ENCODE results near the gene TXNRD1.
A peak's percentile ranks its signal among the peaks of the same experiment; 100 is the strongest.
"Not testable (repeated sequence)": the region's sequence is repeated elsewhere in the genome, so short reads cannot be mapped to it uniquely, and the experiment has no call there.

Gene TXNRD1

GRCh38 chr12:104197264-104197663 lies 18.3 kb upstream of the TXNRD1 start:
- DNase-seq = no peak

GRCh38 chr12:104199964-104200363 lies 15.6 kb upstream of the TXNRD1 start:
- DNase-seq = no peak

- peak; percentile 74 for DNase-seq
Observed at GRCh38 chr12:104201238-104202001, 14.2 kb upstream of the TXNRD1 start.

GRCh38 chr12:104204690-104205480 lies 10.7 kb upstream of the TXNRD1 start:
- no peak for DNase-seq

GRCh38 chr12:104207416-104208205 lies 8.0 kb upstream of the TXNRD1 start:
- DNase-seq = no peak

- no peak for DNase-seq
Observed at GRCh38 chr12:104212516-104212915, 3.1 kb upstream of the TXNRD1 start.

- DNase-seq = no peak
Observed at GRCh38 chr12:104213952-104214351, 1.6 kb upstream of the TXNRD1 start.

- DNase-seq = peak; percentile 37
Observed at GRCh38 chr12:104216521-104216924, 944 bp downstream of the TXNRD1 start.

GRCh38 chr12:104218506-104218905 lies 2.9 kb downstream of the TXNRD1 start:
- DNase-seq = not testable (repeated sequence)

- peak; percentile 21 for DNase-seq
Observed at GRCh38 chr12:104218935-104219334, 3.4 kb downstream of the TXNRD1 start.

GRCh38 chr12:104219361-104219892 lies 3.8 kb downstream of the TXNRD1 start:
- DNase-seq = peak; percentile 65

- peak; percentile 75 for DNase-seq
Observed at GRCh38 chr12:104219908-104220404, 4.4 kb downstream of the TXNRD1 start.

GRCh38 chr12:104220931-104221330 lies 5.4 kb downstream of the TXNRD1 start:
- no peak for DNase-seq

GRCh38 chr12:104222976-104223375 lies 7.4 kb downstream of the TXNRD1 start:
- no peak for DNase-seq

- peak; percentile 14 for DNase-seq
Observed at GRCh38 chr12:104223712-104224111, 8.1 kb downstream of the TXNRD1 start.

- no peak for DNase-seq
Observed at GRCh38 chr12:104226672-104227071, 11.1 kb downstream of the TXNRD1 start.

GRCh38 chr12:104230304-104231095 lies 14.9 kb downstream of the TXNRD1 start:
- DNase-seq = no peak

GRCh38 chr12:104232609-104233280 lies 17.2 kb downstream of the TXNRD1 start:
- no peak for DNase-seq

- DNase-seq = no peak
Observed at GRCh38 chr12:104234926-104235499, 19.4 kb downstream of the TXNRD1 start.

GRCh38 chr12:104237930-104238329 lies 22.4 kb downstream of the TXNRD1 start:
- DNase-seq = no peak
